Mesenchymal stem cell (in vitro differentiated cells and primary cell): ENCODE measurements around the gene CXXC5.

ENCODE experiments used
- DNase-seq: peaks from one replicate; pipeline ENCODE4 v3.0.0-alpha.2; 2013
- H2AFZ ChIP-seq: one replicate; pipeline ENCODE4 v1.6.1; 2013; ENCODE audit warnings: low read depth, mild to moderate bottlenecking, control low read depth, inconsistent platforms, low read length, moderate library complexity
- H2AK5ac ChIP-seq: 2 replicates; pipeline ENCODE4 v1.6.1; 2013; ENCODE audit warnings: low read length, moderate library complexity, mild to moderate bottlenecking, inconsistent platforms; ENCODE audit not compliant: severe bottlenecking
- H2BK120ac ChIP-seq: one replicate; pipeline ENCODE4 v1.6.1; 2013; ENCODE audit warnings: low read depth, mild to moderate bottlenecking, inconsistent platforms, low read length, moderate library complexity
- H2BK12ac ChIP-seq, 2 experiments: one replicate each; pipeline ENCODE4 v1.6.1; 2013; ENCODE audit warnings: inconsistent platforms in 2 of 2, low read length in 2 of 2, mild to moderate bottlenecking in 2 of 2, moderate library complexity in 2 of 2, control low read depth in 1 of 2
- H2BK15ac ChIP-seq: one replicate; pipeline ENCODE4 v1.6.1; 2013; ENCODE audit warnings: mild to moderate bottlenecking, low read depth, inconsistent platforms; ENCODE audit not compliant: poor library complexity, severe bottlenecking
- H2BK5ac ChIP-seq: 2 replicates; pipeline ENCODE4 v1.6.1; 2013; ENCODE audit warnings: low read depth, mild to moderate bottlenecking, low read length, control low read depth, inconsistent platforms; ENCODE audit not compliant: poor library complexity, severe bottlenecking
- H3K14ac ChIP-seq, 2 experiments: one replicate each; pipeline ENCODE4 v1.6.1; 2013; ENCODE audit warnings: inconsistent platforms in 2 of 2, low read length in 2 of 2, control low read depth in 1 of 2, mild to moderate bottlenecking in 1 of 2, moderate library complexity in 1 of 2
- H3K18ac ChIP-seq, 2 experiments: one replicate each; pipeline ENCODE4 v1.6.1; 2013; ENCODE audit warnings: inconsistent platforms in 2 of 2, low read length in 2 of 2, control low read depth in 1 of 2, low read depth in 1 of 2, mild to moderate bottlenecking in 1 of 2
- H3K23ac ChIP-seq, 2 experiments: one replicate each; pipeline ENCODE4 v1.6.1; 2013; ENCODE audit warnings: inconsistent platforms in 2 of 2, low read length in 2 of 2, mild to moderate bottlenecking in 2 of 2, moderate library complexity in 2 of 2, control low read depth in 1 of 2
- H3K27ac ChIP-seq: 2 replicates; pipeline ENCODE4 v1.5.1; 2013; ENCODE audit warnings: mild to moderate bottlenecking, moderate library complexity, low read length, control low read depth, inconsistent platforms; ENCODE audit not compliant: poor library complexity, severe bottlenecking
- H3K27me3 ChIP-seq, 2 experiments: 2 replicates each; pipeline versions ENCODE4 v1.6.1 to v1.7.0; 2013; ENCODE audit warnings: low read length in 2 of 2, mild to moderate bottlenecking in 2 of 2, moderate library complexity in 2 of 2, control low read depth in 1 of 2, inconsistent platforms in 1 of 2; ENCODE audit not compliant: control insufficient read depth in 1 of 2, insufficient read depth in 1 of 2
- H3K36me3 ChIP-seq, 2 experiments: 2 replicates each; pipeline versions ENCODE4 v1.6.1 to v1.7.0; 2013; ENCODE audit warnings: low read length in 2 of 2, control low read depth in 1 of 2, inconsistent platforms in 1 of 2, low read depth in 1 of 2, mild to moderate bottlenecking in 1 of 2; ENCODE audit not compliant: insufficient read depth in 2 of 2, control insufficient read depth in 1 of 2
- H3K4ac ChIP-seq, 2 experiments: one replicate each; pipeline ENCODE4 v1.6.1; 2013; ENCODE audit warnings: inconsistent platforms in 2 of 2, low read length in 2 of 2, mild to moderate bottlenecking in 2 of 2, moderate library complexity in 2 of 2, control low read depth in 1 of 2, low read depth in 1 of 2
- H3K4me1 ChIP-seq: 2 replicates; pipeline ENCODE4 v1.6.1; 2013; ENCODE audit warnings: low read depth, low read length, control low read depth; ENCODE audit not compliant: control insufficient read depth, insufficient read depth
- H3K4me2 ChIP-seq: 2 replicates; pipeline ENCODE4 v1.6.1; 2013; ENCODE audit warnings: low read length, mild to moderate bottlenecking, inconsistent platforms; ENCODE audit not compliant: poor library complexity, severe bottlenecking
- H3K4me3 ChIP-seq, 2 experiments: 2 replicates each; pipeline versions ENCODE4 v1.5.1 to v1.7.0; 2013; ENCODE audit warnings: low read length in 2 of 2, mild to moderate bottlenecking in 2 of 2, control low read depth in 1 of 2, low read depth in 1 of 2; ENCODE audit not compliant: insufficient read depth in 1 of 2
- H3K79me1 ChIP-seq: replicated peaks from 2 replicates; pipeline ENCODE4 v1.6.1; 2013; ENCODE audit warnings: mild to moderate bottlenecking, control low read depth, low read length, inconsistent platforms; ENCODE audit not compliant: poor library complexity, severe bottlenecking
- H3K9ac ChIP-seq: 2 replicates; pipeline ENCODE4 v1.7.0; 2013; ENCODE audit warnings: mild to moderate bottlenecking, low read length, moderate library complexity
- H3K9me3 ChIP-seq: 2 replicates; pipeline ENCODE4 v1.7.0; 2013; ENCODE audit warnings: mild to moderate bottlenecking, low read length; ENCODE audit not compliant: control insufficient read depth
- H4K8ac ChIP-seq: one replicate; pipeline ENCODE4 v1.6.1; 2013; ENCODE audit warnings: inconsistent platforms, mild to moderate bottlenecking, low read length, moderate library complexity
- H4K91ac ChIP-seq: one replicate; pipeline ENCODE4 v1.6.1; 2013; ENCODE audit warnings: mild to moderate bottlenecking, low read length, inconsistent platforms
- WGBS: methylation state at CpG from one replicate; pipeline ENCODE4 v1.1.7; 2013; ENCODE audit warnings: mixed read lengths; 5-methylcytosine and 5-hydroxymethylcytosine counted together

Gene CXXC5

DNA sequence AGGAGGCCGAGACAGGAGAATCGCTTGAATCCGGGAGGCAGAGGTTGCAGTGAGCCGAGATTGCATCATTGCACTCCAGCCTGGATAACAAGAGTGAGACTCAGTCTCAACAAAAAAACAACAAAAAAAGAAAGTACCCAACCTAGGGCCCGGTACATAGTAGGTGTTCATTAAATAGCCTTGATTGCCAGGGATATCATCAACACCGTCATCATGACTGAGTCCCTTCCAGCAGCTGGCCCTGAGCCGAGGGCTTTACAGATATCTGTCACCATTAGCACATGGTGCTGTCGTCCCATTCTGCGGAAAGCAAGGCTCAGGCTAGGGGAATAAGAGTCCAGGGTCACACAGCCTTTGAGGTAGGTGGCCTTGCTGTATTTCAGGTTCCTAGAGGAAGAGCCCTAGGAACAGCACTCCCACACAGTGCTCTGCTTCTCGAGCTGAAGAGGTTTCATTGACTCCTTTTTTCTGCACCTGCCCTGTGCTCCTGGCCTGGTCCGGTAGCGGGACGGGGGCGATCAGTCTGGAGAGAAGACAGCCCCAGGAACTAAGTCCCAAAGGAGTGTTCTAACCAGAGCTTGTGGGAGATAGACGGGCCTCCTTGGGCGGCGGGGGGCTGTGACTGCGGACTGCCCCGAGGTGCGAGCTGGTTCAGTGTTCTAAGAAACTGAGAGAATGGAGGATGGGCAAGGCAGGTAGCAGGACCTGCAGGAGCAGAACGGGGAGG is 48.2 kb downstream of the CXXC5 start:
- peaks cover 71% of the 10 kb centered on the region for H3K4me1 ChIP-seq
- peak overlapping the region; percentile 87 to 98 for H3K18ac ChIP-seq
- peak overlapping the region; percentile 65 to 84 for H2BK12ac ChIP-seq
- no peaks in the 10 kb centered on the region for H3K9me3 ChIP-seq
- H3K23ac ChIP-seq = peak overlapping the region in 1 of 2 experiments; percentile 14
- H4K91ac ChIP-seq = peak overlapping the region; percentile 86
- peak overlapping the region; percentile 59 for H2AK5ac ChIP-seq
- peak overlapping the region; percentile 69 for H2BK120ac ChIP-seq
- H2BK15ac ChIP-seq = peak overlapping the region; percentile 30
- peak overlapping the region in 1 of 2 experiments; percentile 57 for H3K4me3 ChIP-seq
- H3K27me3 ChIP-seq = no peaks in the 10 kb centered on the region
- peak overlapping the region; percentile 96 for H3K27ac ChIP-seq
- H3K4ac ChIP-seq = peak overlapping the region; percentile 1 to 87
- no peak overlapping the region for H2AFZ ChIP-seq
- peak overlapping the region; percentile 4 for H3K4me2 ChIP-seq
- H2BK5ac ChIP-seq = peak overlapping the region; percentile 69
- WGBS = 33% methylated on average over 20 of the region's 21 CpGs
- H3K79me1 ChIP-seq = peaks cover 3% of the 10 kb centered on the region
- H3K36me3 ChIP-seq = peaks cover 0 to 21% of the 10 kb centered on the region in 2 experiments
- peak overlapping the region; percentile 87 for H3K9ac ChIP-seq
- H4K8ac ChIP-seq = peak overlapping the region; percentile 58
- peak overlapping the region in 1 of 2 experiments; percentile 50 for H3K14ac ChIP-seq
- DNase-seq = no peak

DNA sequence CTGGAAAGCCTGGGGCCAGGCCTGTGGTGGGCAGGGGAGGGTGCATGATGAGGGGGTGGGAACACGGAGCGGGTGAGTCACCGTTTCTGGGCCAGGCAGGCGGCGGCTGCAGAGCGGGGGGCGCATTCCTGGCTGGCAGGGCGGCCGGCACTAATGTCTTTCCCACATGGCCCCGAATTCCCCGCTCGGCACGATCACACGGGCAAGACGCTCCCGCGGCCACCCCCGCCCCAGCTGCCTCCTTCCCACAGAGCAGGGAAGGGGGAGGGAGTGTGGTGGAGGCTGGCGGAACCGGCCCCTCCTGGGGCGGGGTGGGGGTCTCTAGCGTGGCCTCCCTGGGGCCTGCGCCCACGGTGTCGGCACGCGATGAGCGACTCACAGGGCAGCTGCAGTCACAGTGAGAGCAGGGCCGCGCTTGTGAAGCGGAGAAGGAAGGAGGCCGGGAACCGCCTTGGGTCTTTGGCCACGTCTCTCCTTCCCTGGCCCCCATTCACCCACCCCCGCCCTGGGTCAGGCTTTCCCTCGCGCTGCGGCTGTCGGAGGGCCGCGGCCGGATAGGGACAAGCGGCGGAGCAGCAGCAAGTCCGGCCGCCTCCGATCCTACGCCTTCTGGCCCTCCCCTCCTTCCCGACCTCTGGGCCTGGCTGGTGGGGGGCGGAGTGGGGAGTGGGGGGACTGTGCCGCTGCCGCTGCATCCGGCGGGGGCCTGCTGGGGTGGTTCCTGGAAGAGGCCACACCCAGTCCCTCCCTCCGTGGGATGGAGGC is 48.9 kb downstream of the CXXC5 start:
- H3K36me3 ChIP-seq = peaks cover 0 to 15% of the 10 kb centered on the region in 2 experiments
- H3K79me1 ChIP-seq = no peaks in the 10 kb centered on the region
- H3K23ac ChIP-seq = peak overlapping the region in 1 of 2 experiments; percentile 84
- peak overlapping the region; percentile 27 to 57 for H3K4me3 ChIP-seq
- H3K27ac ChIP-seq = peak overlapping the region; percentile 98
- H2BK120ac ChIP-seq = peak overlapping the region; percentile 99
- H3K9me3 ChIP-seq = no peaks in the 10 kb centered on the region
- DNase-seq = peak; percentile 97
- H3K14ac ChIP-seq = peak overlapping the region in 1 of 2 experiments; percentile 64
- peaks cover 67% of the 10 kb centered on the region for H3K4me1 ChIP-seq
- H3K27me3 ChIP-seq = no peaks in the 10 kb centered on the region
- peak overlapping the region; percentile 100 for H4K91ac ChIP-seq
- H2BK5ac ChIP-seq = peak overlapping the region; percentile 95
- H4K8ac ChIP-seq = peak overlapping the region; percentile 96
- 0% methylated on average over 18 of the region's 55 CpGs for WGBS
- peak overlapping the region; percentile 98 for H2AK5ac ChIP-seq
- no peak overlapping the region for H2AFZ ChIP-seq
- peak overlapping the region; percentile 63 for H2BK15ac ChIP-seq
- peak overlapping the region; percentile 87 to 100 for H3K18ac ChIP-seq
- peak overlapping the region; percentile 87 for H3K9ac ChIP-seq
- H3K4me2 ChIP-seq = peak overlapping the region; percentile 48
- H3K4ac ChIP-seq = peak overlapping the region; percentile 98 to 99
- H2BK12ac ChIP-seq = peak overlapping the region; percentile 79 to 95

DNA sequence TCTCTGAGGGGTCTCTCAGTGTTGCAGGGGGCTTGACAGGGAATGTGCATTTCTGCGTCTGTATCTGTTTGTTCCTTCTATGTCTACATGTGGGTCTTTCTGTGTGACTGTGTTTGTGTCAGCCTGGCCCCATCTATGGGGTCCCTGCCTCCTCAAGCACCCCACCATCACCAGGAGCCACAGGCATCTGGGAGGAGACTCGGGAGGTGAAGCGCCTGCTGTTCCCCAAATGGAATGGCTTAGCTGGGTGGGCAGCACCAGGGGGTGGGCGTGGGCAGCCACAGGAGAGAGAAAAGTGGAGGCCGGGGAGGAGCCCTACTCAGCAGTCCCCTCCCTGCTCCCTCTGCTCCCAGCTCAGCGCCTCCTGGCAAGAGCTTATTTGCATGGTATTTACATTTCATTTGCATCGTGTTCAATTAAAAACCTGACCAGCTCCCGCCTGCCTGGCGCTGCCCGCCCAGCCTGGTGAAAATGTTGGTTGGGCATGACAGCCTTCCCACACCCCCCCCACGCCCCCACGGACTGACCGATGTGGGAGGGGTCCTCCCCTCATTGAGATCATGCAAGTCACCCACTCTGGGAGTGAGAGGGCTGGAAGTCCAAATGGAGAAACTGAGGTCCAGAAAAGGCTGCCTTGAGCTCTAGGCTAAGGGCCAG is 50.5 kb downstream of the CXXC5 start:
- Histone ChIP-seq H3K4me2 (no peak overlapping the region), H3K4ac (peak overlapping the region; percentile 98 to 99), H4K91ac (peak overlapping the region; percentile 98), H3K4me1 (peaks cover 54% of the 10 kb centered on the region), H2BK12ac (peak overlapping the region; percentile 69 to 98), H3K36me3 (peaks cover 0 to 5% of the 10 kb centered on the region in 2 experiments), H3K9ac (peak overlapping the region; percentile 87), H3K27me3 (no peaks in the 10 kb centered on the region), H3K23ac (no peak overlapping the region), H2BK5ac (peak overlapping the region; percentile 34), H3K4me3 (no peak overlapping the region), H3K27ac (peak overlapping the region; percentile 98), H2AFZ (no peak overlapping the region), H3K9me3 (no peaks in the 10 kb centered on the region), H3K14ac (peak overlapping the region in 1 of 2 experiments; percentile 80), H4K8ac (peak overlapping the region; percentile 69), H2AK5ac (peak overlapping the region; percentile 94), H2BK120ac (peak overlapping the region; percentile 39), H3K79me1 (no peaks in the 10 kb centered on the region), H3K18ac (peak overlapping the region; percentile 87 to 100), H2BK15ac (peak overlapping the region; percentile 75)
- DNase-seq = peak; percentile 87
- 30% methylated on average over 9 of the region's 13 CpGs for WGBS
